ENCODE data around the gene REG3G.
"Not testable (repeated sequence)": the region's sequence is repeated elsewhere in the genome, so short reads cannot be mapped to it uniquely, and the experiment has no call there.

DNA sequence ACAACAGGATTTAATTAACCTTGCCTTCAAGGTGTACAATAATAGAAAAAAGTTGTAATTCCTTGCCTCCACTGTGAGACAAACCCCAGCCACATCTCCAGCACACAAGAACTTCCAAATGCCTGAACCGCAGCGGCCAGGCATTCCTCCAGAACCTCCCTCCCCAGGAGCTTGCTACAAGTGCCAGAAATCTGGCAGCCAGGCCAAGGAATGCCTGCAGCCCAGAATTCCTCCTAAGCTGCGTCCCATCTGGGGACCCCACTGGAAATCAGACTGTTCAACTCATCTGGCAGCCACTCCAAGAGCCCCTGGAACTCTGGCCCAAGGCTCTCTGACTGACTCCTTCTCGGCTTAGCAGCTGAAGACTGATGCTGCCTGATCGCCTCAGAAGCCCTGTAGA lies 28.0 kb downstream of the REG3G start:
- TF ChIP-seq, protein P1, sequence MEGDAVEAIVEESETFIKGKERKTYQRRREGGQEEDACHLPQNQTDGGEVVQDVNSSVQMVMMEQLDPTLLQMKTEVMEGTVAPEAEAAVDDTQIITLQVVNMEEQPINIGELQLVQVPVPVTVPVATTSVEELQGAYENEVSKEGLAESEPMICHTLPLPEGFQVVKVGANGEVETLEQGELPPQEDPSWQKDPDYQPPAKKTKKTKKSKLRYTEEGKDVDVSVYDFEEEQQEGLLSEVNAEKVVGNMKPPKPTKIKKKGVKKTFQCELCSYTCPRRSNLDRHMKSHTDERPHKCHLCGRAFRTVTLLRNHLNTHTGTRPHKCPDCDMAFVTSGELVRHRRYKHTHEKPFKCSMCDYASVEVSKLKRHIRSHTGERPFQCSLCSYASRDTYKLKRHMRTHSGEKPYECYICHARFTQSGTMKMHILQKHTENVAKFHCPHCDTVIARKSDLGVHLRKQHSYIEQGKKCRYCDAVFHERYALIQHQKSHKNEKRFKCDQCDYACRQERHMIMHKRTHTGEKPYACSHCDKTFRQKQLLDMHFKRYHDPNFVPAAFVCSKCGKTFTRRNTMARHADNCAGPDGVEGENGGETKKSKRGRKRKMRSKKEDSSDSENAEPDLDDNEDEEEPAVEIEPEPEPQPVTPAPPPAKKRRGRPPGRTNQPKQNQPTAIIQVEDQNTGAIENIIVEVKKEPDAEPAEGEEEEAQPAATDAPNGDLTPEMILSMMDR (optimal IDR thresholded peaks at IDR 0.05 in 1 of 3, IDR thresholded peaks at IDR 0.05 in 1 of 3, conservative IDR thresholded peaks at IDR 0.05 in 1 of 3; ENCODE audit: extremely low read depth in 1 of 3, insufficient read depth in 2 of 3, low read length in 3 of 3) = not testable (repeated sequence)
- TF ChIP-seq EZH2 (IDR thresholded peaks at IDR 0.05; ENCODE audit: low read length) = not testable (repeated sequence)
